ENCODE measurements around the gene APBB1IP.

- TF ChIP-seq, protein P1, sequence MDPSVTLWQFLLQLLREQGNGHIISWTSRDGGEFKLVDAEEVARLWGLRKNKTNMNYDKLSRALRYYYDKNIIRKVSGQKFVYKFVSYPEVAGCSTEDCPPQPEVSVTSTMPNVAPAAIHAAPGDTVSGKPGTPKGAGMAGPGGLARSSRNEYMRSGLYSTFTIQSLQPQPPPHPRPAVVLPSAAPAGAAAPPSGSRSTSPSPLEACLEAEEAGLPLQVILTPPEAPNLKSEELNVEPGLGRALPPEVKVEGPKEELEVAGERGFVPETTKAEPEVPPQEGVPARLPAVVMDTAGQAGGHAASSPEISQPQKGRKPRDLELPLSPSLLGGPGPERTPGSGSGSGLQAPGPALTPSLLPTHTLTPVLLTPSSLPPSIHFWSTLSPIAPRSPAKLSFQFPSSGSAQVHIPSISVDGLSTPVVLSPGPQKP (IDR thresholded peaks at IDR 0.05; ENCODE audit: low read depth, low read length): no peak
- TF ChIP-seq, protein P2, sequence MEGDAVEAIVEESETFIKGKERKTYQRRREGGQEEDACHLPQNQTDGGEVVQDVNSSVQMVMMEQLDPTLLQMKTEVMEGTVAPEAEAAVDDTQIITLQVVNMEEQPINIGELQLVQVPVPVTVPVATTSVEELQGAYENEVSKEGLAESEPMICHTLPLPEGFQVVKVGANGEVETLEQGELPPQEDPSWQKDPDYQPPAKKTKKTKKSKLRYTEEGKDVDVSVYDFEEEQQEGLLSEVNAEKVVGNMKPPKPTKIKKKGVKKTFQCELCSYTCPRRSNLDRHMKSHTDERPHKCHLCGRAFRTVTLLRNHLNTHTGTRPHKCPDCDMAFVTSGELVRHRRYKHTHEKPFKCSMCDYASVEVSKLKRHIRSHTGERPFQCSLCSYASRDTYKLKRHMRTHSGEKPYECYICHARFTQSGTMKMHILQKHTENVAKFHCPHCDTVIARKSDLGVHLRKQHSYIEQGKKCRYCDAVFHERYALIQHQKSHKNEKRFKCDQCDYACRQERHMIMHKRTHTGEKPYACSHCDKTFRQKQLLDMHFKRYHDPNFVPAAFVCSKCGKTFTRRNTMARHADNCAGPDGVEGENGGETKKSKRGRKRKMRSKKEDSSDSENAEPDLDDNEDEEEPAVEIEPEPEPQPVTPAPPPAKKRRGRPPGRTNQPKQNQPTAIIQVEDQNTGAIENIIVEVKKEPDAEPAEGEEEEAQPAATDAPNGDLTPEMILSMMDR (IDR thresholded peaks at IDR 0.05): no peak
- TF ChIP-seq, protein P3, sequence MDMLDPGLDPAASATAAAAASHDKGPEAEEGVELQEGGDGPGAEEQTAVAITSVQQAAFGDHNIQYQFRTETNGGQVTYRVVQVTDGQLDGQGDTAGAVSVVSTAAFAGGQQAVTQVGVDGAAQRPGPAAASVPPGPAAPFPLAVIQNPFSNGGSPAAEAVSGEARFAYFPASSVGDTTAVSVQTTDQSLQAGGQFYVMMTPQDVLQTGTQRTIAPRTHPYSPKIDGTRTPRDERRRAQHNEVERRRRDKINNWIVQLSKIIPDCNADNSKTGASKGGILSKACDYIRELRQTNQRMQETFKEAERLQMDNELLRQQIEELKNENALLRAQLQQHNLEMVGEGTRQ (IDR thresholded peaks at IDR 0.05): no peak
- no peak for TF ChIP-seq POLR2A (IDR thresholded peaks at IDR 0.05; ENCODE audit: low read length)
- no peak for TF ChIP-seq RCOR1 (IDR thresholded peaks at IDR 0.05; ENCODE audit: low read depth, low read length)
- no peak for TF ChIP-seq ESRRA (IDR thresholded peaks at IDR 0.05; ENCODE audit: borderline replicate concordance, low read length)
- TF ChIP-seq, protein P4, sequence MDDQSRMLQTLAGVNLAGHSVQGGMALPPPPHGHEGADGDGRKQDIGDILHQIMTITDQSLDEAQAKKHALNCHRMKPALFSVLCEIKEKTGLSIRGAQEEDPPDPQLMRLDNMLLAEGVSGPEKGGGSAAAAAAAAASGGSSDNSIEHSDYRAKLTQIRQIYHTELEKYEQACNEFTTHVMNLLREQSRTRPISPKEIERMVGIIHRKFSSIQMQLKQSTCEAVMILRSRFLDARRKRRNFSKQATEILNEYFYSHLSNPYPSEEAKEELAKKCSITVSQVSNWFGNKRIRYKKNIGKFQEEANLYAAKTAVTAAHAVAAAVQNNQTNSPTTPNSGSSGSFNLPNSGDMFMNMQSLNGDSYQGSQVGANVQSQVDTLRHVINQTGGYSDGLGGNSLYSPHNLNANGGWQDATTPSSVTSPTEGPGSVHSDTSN (IDR thresholded peaks at IDR 0.05): no peak
- no peak for TF ChIP-seq CEBPB (IDR thresholded peaks at IDR 0.05)
Measured at GRCh38 chr10:26440088-26440470, 1.9 kb downstream of the APBB1IP start.

All from A549 (cell line).